RWPE2 (cell line): Measurements from ENCODE around the gene SEC11A.

Source experiments
- ATAC-seq: fragments of 200-7000 bp; cut with Tn5 transposase; 3 replicates; pipeline ENCODE4 v1.9.1; 2021; ENCODE audit warnings: low read depth
- DNase-seq: peaks from one replicate; pipeline ENCODE4 v3.0.0-alpha.2; 2020; ENCODE audit warnings: low spot score
- H3K27ac ChIP-seq: fragments of 450-650 bp; 2 replicates; pipeline ENCODE4 v1.5.1; 2017; ENCODE audit warnings: mild to moderate bottlenecking; ENCODE audit not compliant: poor library complexity, severe bottlenecking
- H3K27me3 ChIP-seq: fragments of 250-450 bp; sonication (Bioruptor Pico); 2 replicates; pipeline ENCODE4 v1.5.1; 2021; ENCODE audit warnings: mild to moderate bottlenecking, moderate library complexity; ENCODE audit not compliant: insufficient read depth, poor library complexity, severe bottlenecking
- H3K36me3 ChIP-seq: fragments of 250-450 bp; sonication (Bioruptor Pico); 2 replicates; pipeline ENCODE4 v1.5.1; 2020; ENCODE audit warnings: low read depth, mild to moderate bottlenecking, moderate library complexity
- H3K4me1 ChIP-seq: fragments of 250-450 bp; sonication (Bioruptor Pico); 2 replicates; pipeline ENCODE4 v1.5.1; 2021; ENCODE audit warnings: mild to moderate bottlenecking, moderate library complexity; ENCODE audit not compliant: insufficient read depth, poor library complexity, severe bottlenecking
- H3K4me3 ChIP-seq: fragments of 250-450 bp; sonication (Bioruptor Pico); 2 replicates; pipeline ENCODE4 v1.5.1; 2021; ENCODE audit warnings: mild to moderate bottlenecking, moderate library complexity; ENCODE audit not compliant: severe bottlenecking
- H3K9me3 ChIP-seq: fragments of 250-450 bp; sonication (Bioruptor Pico); 2 replicates; pipeline ENCODE4 v1.5.1; 2021; ENCODE audit warnings: mild to moderate bottlenecking, moderate library complexity; ENCODE audit not compliant: severe bottlenecking
- CTCF ChIP-seq: fragments of 450-650 bp; IDR thresholded peaks from one replicate; pipeline ENCODE4 v1.5.1; 2017; ENCODE audit warnings: mild to moderate bottlenecking, moderate library complexity; ENCODE audit not compliant: poor library complexity, severe bottlenecking

The SEC11A gene

GRCh38 chr15:84648539-84648938, 67.4 kb downstream of the SEC11A start:
- no peak overlapping the region for H3K27ac ChIP-seq
- H3K9me3 ChIP-seq, result no peaks in the 10 kb centered on the region
- H3K36me3 ChIP-seq, result peaks cover 94% of the 10 kb centered on the region
- no peak overlapping the region for H3K4me3 ChIP-seq
- no peak for TF ChIP-seq CTCF
- DNase-seq (no peak), ATAC-seq (no peak)
- H3K27me3 ChIP-seq, result no peaks in the 10 kb centered on the region
- H3K4me1 ChIP-seq, result peaks cover 5% of the 10 kb centered on the region

- DNase-seq (no peak), ATAC-seq (no peak)
- TF ChIP-seq CTCF, result no peak
- H3K27ac ChIP-seq, result no peak overlapping the region
- H3K27me3 ChIP-seq, result no peaks in the 10 kb centered on the region
- peaks cover 94% of the 10 kb centered on the region for H3K36me3 ChIP-seq
- H3K4me3 ChIP-seq, result no peak overlapping the region
- H3K9me3 ChIP-seq, result no peaks in the 10 kb centered on the region
- H3K4me1 ChIP-seq, result no peaks in the 10 kb centered on the region
These were observed 68.2 kb downstream of the SEC11A start for GRCh38 chr15:84647726-84648125.

GRCh38 chr15:84645997-84646396, 69.9 kb downstream of the SEC11A start:
- H3K36me3 ChIP-seq, result peaks cover 94% of the 10 kb centered on the region

GRCh38 chr15:84645496-84645895, 70.4 kb downstream of the SEC11A start:
- DNase-seq (no peak), ATAC-seq (no peak)
- H3K36me3 ChIP-seq, result peaks cover 94% of the 10 kb centered on the region

More at GRCh38 chr15:84645997-84646396, 69.9 kb downstream of the SEC11A start:
- Histone ChIP-seq H3K9me3 (no peaks in the 10 kb centered on the region), H3K27me3 (no peaks in the 10 kb centered on the region), H3K27ac (no peak overlapping the region), H3K4me3 (no peak overlapping the region), H3K4me1 (no peaks in the 10 kb centered on the region)
- no peak for TF ChIP-seq CTCF
- ATAC-seq, result 0 out of 3 replicates have a peak, but pooled peaks have one; percentile 2
- DNase-seq, result no peak

More at GRCh38 chr15:84645496-84645895, 70.4 kb downstream of the SEC11A start:
- no peaks in the 10 kb centered on the region for H3K9me3 ChIP-seq
- no peak overlapping the region for H3K27ac ChIP-seq
- TF ChIP-seq CTCF, result no peak
- no peaks in the 10 kb centered on the region for H3K27me3 ChIP-seq
- no peak overlapping the region for H3K4me3 ChIP-seq
- H3K4me1 ChIP-seq, result no peaks in the 10 kb centered on the region
